SK-N-SH (cell line): ENCODE results near the gene CHRNA5. TPM values are rescaled to one million over a fixed set of nuclear protein-coding genes. Genes with fewer than 3 reads are reported as not detected.

Source experiments
- CTCF ChIA-PET: fragments of 300-600, 350-600 bp; formaldehyde crosslinking; extraction: SDS; loops from one replicate; lab custom pipeline; 2021; lab: Yijun Ruan, JAX
- POLR2A ChIA-PET: fragments of 350-600 bp; sonication (Branson Sonifier 250); formaldehyde crosslinking; extraction: SDS; loops from one replicate; lab custom pipeline; 2020; ENCODE audit warnings: antibody characterized with exemption, inconsistent platforms; lab: Yijun Ruan, JAX
- DNase-seq: peaks from one replicate; pipeline ENCODE4 v3.0.0; 2012
- H2AFZ ChIP-seq: fragments of 200-600 bp; sonication (generic); 2 replicates; pipeline ENCODE4 v1.8.1; 2016; ENCODE audit warnings: antibody characterized with exemption, mild to moderate bottlenecking, low read depth
- H3F3A ChIP-seq: fragments of 200-600 bp; sonication (generic); replicated peaks from 2 replicates; pipeline ENCODE3; 2016; ENCODE audit warnings: antibody characterized with exemption, mild to moderate bottlenecking; ENCODE audit not compliant: insufficient read depth
- H3K27ac ChIP-seq, 2 experiments: fragments of 200-500 bp in 1 of 2; fragments of 200-600 bp in 1 of 2; sonication (Bioruptor generic) in 1 of 2; sonication (generic), shearing (Covaris generic) in 1 of 2; 2 replicates each; pipeline versions ENCODE4 v1.5.1 to v1.6.1; 2014 to 2016; ENCODE audit warnings: low read depth in 2 of 2, inconsistent platforms in 1 of 2, low read length in 1 of 2, mild to moderate bottlenecking in 1 of 2, mixed read lengths in 1 of 2
- H3K27me3 ChIP-seq: fragments of 200-600 bp; sonication (generic), shearing (Covaris generic); 2 replicates; pipeline ENCODE4 v1.6.1; 2016; ENCODE audit warnings: mixed run types; ENCODE audit not compliant: insufficient read depth
- H3K36me3 ChIP-seq, 2 experiments: fragments of 200-500 bp in 1 of 2; fragments of 200-600 bp in 1 of 2; sonication (Bioruptor generic) in 1 of 2; sonication (generic) in 1 of 2; replicated peaks in 1 of 2; 2 replicates each; pipeline versions ENCODE3 to v1.5.1; 2014 to 2016; ENCODE audit warnings: low read length in 1 of 2, mild to moderate bottlenecking in 1 of 2; ENCODE audit not compliant: insufficient read depth in 2 of 2, control insufficient read depth in 1 of 2
- H3K4me1 ChIP-seq, 2 experiments: fragments of 200-500 bp in 1 of 2; fragments of 200-600 bp in 1 of 2; sonication (Bioruptor generic) in 1 of 2; sonication (generic), shearing (Covaris generic) in 1 of 2; 2 replicates each; pipeline versions ENCODE4 v1.5.1 to v1.6.1; 2014 to 2016; ENCODE audit warnings: low read depth in 1 of 2, low read length in 1 of 2, mixed run types in 1 of 2; ENCODE audit not compliant: insufficient read depth in 2 of 2, control insufficient read depth in 1 of 2
- H3K4me2 ChIP-seq: fragments of 200-600 bp; sonication (generic), shearing (Covaris generic); 2 replicates; pipeline ENCODE4 v1.6.1; 2017; ENCODE audit warnings: mixed run types
- H3K4me3 ChIP-seq, 2 experiments: fragments of 200-500 bp in 1 of 2; fragments of 200-600 bp in 1 of 2; sonication (Bioruptor generic) in 1 of 2; sonication (generic), shearing (Covaris generic) in 1 of 2; 2 replicates each; pipeline versions ENCODE4 v1.5.1 to v1.8.1; 2014 to 2016; ENCODE audit warnings: low read depth in 2 of 2, inconsistent platforms in 1 of 2, low read length in 1 of 2, mild to moderate bottlenecking in 1 of 2, mixed read lengths in 1 of 2, moderate library complexity in 1 of 2
- H3K79me2 ChIP-seq: fragments of 200-600 bp; sonication (generic); 2 replicates; pipeline ENCODE4 v1.8.1; 2017; ENCODE audit warnings: mild to moderate bottlenecking; ENCODE audit not compliant: insufficient read depth
- H3K9ac ChIP-seq: fragments of 200-600 bp; sonication (generic); 2 replicates; pipeline ENCODE4 v1.6.1; 2017; ENCODE audit warnings: mixed run types
- H3K9me2 ChIP-seq: fragments of 200-600 bp; sonication (generic); 2 replicates; pipeline ENCODE4 v1.6.1; 2017; ENCODE audit warnings: mixed run types
- H3K9me3 ChIP-seq: fragments of 200-600 bp; sonication (generic); 2 replicates; pipeline ENCODE4 v1.6.1; 2017; ENCODE audit warnings: mixed run types, mild to moderate bottlenecking, moderate library complexity
- H4K20me1 ChIP-seq: fragments of 200-600 bp; sonication (generic); 2 replicates; pipeline ENCODE4 v1.6.1; 2017; ENCODE audit warnings: mild to moderate bottlenecking, mixed run types; ENCODE audit not compliant: insufficient read depth
- EZH2phosphoT487 ChIP-seq: fragments of 200-600 bp; sonication (generic); IDR thresholded peaks from 2 replicates; pipeline ENCODE4 v1.6.1; 2017; ENCODE audit warnings: low read depth, mixed run types, mild to moderate bottlenecking, antibody characterized with exemption, moderate library complexity, borderline replicate concordance
- FOXJ3 ChIP-seq: sonication (generic); formaldehyde crosslinking; IDR thresholded peaks from 2 replicates; pipeline ENCODE4 v1.5.1; 2020; ENCODE audit warnings: mild to moderate bottlenecking, missing genetic modification reagents
- FOXM1 ChIP-seq: IDR thresholded peaks from 2 replicates; pipeline ENCODE4 v1.4.0; 2012; ENCODE audit warnings: low read depth, mild to moderate bottlenecking
- MEF2A ChIP-seq: IDR thresholded peaks from 2 replicates; pipeline ENCODE4 v1.4.0; 2012; ENCODE audit warnings: low read depth, borderline replicate concordance
- MXI1 ChIP-seq: IDR thresholded peaks from 2 replicates; pipeline ENCODE4 v1.6.1; 2012; ENCODE audit warnings: mild to moderate bottlenecking, low read depth, low read length, improper control_type of control experiment
- NFIC ChIP-seq: IDR thresholded peaks from 2 replicates; pipeline ENCODE4 v1.4.0; 2012; ENCODE audit warnings: borderline replicate concordance
- NRF1 ChIP-seq: IDR thresholded peaks from 2 replicates; pipeline ENCODE4 v1.6.1; 2012; ENCODE audit warnings: low read depth, mild to moderate bottlenecking, low read length
- PBX3 ChIP-seq: IDR thresholded peaks from 2 replicates; pipeline ENCODE4; 2012
- POLR2AphosphoS5 ChIP-seq: IDR thresholded peaks from 2 replicates; pipeline ENCODE4 v1.6.1; 2012; ENCODE audit warnings: low read depth, low read length
- RFX5 ChIP-seq: IDR thresholded peaks from 2 replicates; pipeline ENCODE4 v1.6.1; 2012; ENCODE audit warnings: mild to moderate bottlenecking, improper control_type of control experiment, low read length
- RXRA ChIP-seq: IDR thresholded peaks from 2 replicates; pipeline ENCODE4 v1.4.0; 2012; ENCODE audit warnings: low read depth, mild to moderate bottlenecking, borderline replicate concordance
- TCF12 ChIP-seq: IDR thresholded peaks from 2 replicates; pipeline ENCODE4 v1.4.0; 2012
- YY1 ChIP-seq: IDR thresholded peaks from 2 replicates; pipeline ENCODE4 v1.4.0; 2012; ENCODE audit warnings: low read depth, mild to moderate bottlenecking
- WGBS: methylation state at CpG from one replicate; pipeline ENCODE4 v1.1.6; 2017; ENCODE audit warnings: low lambda C conversion rate; 5-methylcytosine and 5-hydroxymethylcytosine counted together
- polyA plus RNA-seq, 3 experiments: library from polyadenylated mRNA; depleted of rRNA; stranded (reverse); fragments of >200 nt; gene quantifications; 2 replicates each; pipeline ENCODE4 v1.2.3, GENCODE V29; 2012
- TF ChIP-seq, protein P1 (sequence below): IDR thresholded peaks from 2 replicates; pipeline ENCODE4 v1.4.0; 2012; ENCODE audit warnings: low read depth, borderline replicate concordance
- TF ChIP-seq, protein P2 (sequence below): IDR thresholded peaks from 2 replicates; pipeline ENCODE4 v1.4.0; 2012; ENCODE audit warnings: low read depth, borderline replicate concordance
- TF ChIP-seq, protein P3 (sequence below): fragments of 150-350 bp; IDR thresholded peaks from 2 replicates; pipeline ENCODE4 v1.6.1; 2017; ENCODE audit warnings: antibody characterized with exemption, low read length, low read depth, borderline replicate concordance

Gene CHRNA5
- polyA plus RNA-seq, 1 of the 3 experiments (the other 2 are of a cell fraction), result 5.5 TPM

- TF ChIP-seq, protein P1, sequence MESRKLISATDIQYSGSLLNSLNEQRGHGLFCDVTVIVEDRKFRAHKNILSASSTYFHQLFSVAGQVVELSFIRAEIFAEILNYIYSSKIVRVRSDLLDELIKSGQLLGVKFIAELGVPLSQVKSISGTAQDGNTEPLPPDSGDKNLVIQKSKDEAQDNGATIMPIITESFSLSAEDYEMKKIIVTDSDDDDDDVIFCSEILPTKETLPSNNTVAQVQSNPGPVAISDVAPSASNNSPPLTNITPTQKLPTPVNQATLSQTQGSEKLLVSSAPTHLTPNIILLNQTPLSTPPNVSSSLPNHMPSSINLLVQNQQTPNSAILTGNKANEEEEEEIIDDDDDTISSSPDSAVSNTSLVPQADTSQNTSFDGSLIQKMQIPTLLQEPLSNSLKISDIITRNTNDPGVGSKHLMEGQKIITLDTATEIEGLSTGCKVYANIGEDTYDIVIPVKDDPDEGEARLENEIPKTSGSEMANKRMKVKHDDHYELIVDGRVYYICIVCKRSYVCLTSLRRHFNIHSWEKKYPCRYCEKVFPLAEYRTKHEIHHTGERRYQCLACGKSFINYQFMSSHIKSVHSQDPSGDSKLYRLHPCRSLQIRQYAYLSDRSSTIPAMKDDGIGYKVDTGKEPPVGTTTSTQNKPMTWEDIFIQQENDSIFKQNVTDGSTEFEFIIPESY, result no peak
- no peak for TF ChIP-seq EZH2phosphoT487
- TF ChIP-seq RXRA, result no peak
- TF ChIP-seq, protein P2, sequence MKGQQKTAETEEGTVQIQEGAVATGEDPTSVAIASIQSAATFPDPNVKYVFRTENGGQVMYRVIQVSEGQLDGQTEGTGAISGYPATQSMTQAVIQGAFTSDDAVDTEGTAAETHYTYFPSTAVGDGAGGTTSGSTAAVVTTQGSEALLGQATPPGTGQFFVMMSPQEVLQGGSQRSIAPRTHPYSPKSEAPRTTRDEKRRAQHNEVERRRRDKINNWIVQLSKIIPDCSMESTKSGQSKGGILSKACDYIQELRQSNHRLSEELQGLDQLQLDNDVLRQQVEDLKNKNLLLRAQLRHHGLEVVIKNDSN, result no peak
- no peak for TF ChIP-seq FOXM1
- TF ChIP-seq TCF12, result no peak
- TF ChIP-seq, protein P3, sequence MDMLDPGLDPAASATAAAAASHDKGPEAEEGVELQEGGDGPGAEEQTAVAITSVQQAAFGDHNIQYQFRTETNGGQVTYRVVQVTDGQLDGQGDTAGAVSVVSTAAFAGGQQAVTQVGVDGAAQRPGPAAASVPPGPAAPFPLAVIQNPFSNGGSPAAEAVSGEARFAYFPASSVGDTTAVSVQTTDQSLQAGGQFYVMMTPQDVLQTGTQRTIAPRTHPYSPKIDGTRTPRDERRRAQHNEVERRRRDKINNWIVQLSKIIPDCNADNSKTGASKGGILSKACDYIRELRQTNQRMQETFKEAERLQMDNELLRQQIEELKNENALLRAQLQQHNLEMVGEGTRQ, result no peak
These were observed 38.0 kb upstream of the CHRNA5 start (continued) for GRCh38 chr15:78527325-78527724.

DNA sequence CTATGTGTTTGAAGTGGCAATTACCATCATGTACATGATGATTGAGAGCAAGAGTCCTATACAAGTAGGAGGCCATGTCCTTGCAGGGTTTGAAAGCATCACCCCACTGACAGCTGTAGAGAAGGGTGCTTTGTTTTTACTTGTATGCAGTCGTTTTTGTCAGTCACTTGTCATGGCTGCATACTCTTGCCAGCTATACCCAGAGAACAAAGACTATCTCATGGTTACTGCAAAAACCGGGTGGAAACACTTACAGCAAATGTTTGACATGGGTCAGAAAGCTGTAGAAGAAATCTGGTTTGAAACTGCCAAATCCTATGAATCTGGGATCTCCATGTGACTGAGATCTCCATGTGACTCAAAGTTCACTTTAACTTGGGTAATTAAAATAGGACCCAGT is 32.0 kb upstream of the CHRNA5 start:
- H3K4me2 ChIP-seq, result no peak overlapping the region
- H3K9ac ChIP-seq, result no peak overlapping the region
- no peaks in the 10 kb centered on the region for H4K20me1 ChIP-seq
- WGBS, result 39% methylated on average over 2 of the region's 2 CpGs
- no peak overlapping the region for H3K4me3 ChIP-seq
- H3K36me3 ChIP-seq, result no peaks in the 10 kb centered on the region
- no peaks in the 10 kb centered on the region for H3F3A ChIP-seq
- POLR2A ChIA-PET, result no interaction called here
- H3K9me3 ChIP-seq, result no peaks in the 10 kb centered on the region
- peaks cover 0 to 2% of the 10 kb centered on the region in 2 experiments; a peak in 1 of 4 replicates for H3K4me1 ChIP-seq
- CTCF ChIA-PET, result no interaction called here
- H3K9me2 ChIP-seq, result no peaks in the 10 kb centered on the region
- no peak overlapping the region for H2AFZ ChIP-seq
- no peaks in the 10 kb centered on the region for H3K79me2 ChIP-seq
- TF ChIP-seq RFX5, result no peak
- no peak for TF ChIP-seq FOXJ3
- TF ChIP-seq, protein P3, result no peak
- TF ChIP-seq NFIC, result no peak
- no peak for TF ChIP-seq POLR2AphosphoS5
- TF ChIP-seq MXI1, result no peak
- TF ChIP-seq PBX3, result no peak
- TF ChIP-seq NRF1, result no peak
- TF ChIP-seq EZH2phosphoT487, result no peak
- TF ChIP-seq YY1, result no peak
- TF ChIP-seq MEF2A, result no peak
- no peak overlapping the region for H3K27ac ChIP-seq
- H3K27me3 ChIP-seq, result no peaks in the 10 kb centered on the region
- no peak for DNase-seq
